T-helper 2 cell treated with Interferon-gamma antibody and Interleukin-4, amounts not matched to agents 5 μg/mL and 100 μg/mL, for 36 hours (primary cell): ENCODE data around the gene ITM2A.

Experiments used
- DNase-seq: peaks from one replicate; pipeline ENCODE4 v3.0.0; 2021; ENCODE audit warnings: low spot score
- H3K27ac Mint-ChIP-seq: one replicate; pipeline ENCODE4 v1.8.0; 2021; ENCODE audit warnings: mild to moderate bottlenecking, mixed read lengths
- H3K27me3 Mint-ChIP-seq: one replicate; pipeline ENCODE4 v1.8.0; 2021; ENCODE audit warnings: low read depth, mixed read lengths
- H3K36me3 Mint-ChIP-seq: one replicate; pipeline ENCODE4 v1.8.0; 2021; ENCODE audit warnings: low read depth, mixed read lengths
- H3K4me1 Mint-ChIP-seq: one replicate; pipeline ENCODE4 v1.8.0; 2021; ENCODE audit warnings: low read depth, mixed read lengths
- H3K4me3 Mint-ChIP-seq: one replicate; pipeline ENCODE4 v1.8.0; 2022; ENCODE audit warnings: mild to moderate bottlenecking, moderate library complexity, mixed read lengths
- H3K9me3 Mint-ChIP-seq: one replicate; pipeline ENCODE4 v1.8.0; 2021; ENCODE audit warnings: mixed read lengths

Gene ITM2A

DNA sequence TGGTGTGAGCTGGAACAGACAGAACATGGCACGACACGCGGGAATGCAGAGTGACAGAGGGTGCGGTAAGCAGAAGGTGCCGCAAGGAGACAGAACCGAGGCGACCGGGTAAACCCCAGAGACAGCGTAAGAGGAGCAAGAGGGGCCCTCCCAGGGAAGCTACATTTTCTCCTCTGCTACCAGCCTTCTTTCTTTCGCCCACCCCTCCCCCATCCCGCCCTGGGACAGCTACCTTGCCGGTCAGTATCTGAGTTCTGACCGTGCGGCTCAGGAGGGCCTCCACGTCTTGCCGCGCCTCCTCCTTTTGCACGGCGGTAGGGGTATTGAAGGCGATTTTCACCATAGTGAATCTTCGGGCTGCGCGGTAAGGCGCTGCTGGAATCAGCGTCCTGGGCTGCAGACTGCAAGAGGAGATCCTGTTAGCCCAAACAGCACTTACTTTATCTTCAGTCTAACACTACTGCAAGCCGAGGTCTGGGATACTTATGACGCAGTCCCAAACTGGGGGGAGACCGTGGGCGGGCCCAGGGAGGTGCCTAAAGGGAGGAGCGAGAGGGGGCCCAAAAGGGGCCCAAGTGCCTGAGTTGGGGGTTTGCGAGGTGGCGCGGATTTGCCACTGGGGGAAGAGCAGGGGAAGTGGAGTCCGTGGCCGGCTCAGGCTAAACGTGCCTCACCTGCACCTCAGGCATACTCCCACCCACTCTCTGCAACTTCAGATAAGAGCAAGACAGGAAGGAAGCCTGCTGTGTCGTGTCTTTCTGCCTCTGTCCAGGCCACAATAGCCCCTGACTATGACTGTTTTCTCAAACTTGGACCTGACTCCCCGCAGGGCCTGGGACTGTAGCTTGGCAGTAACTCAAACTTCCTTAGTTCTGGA is at the start of gene ITM2A:
Gene ITM2A, minus strand, starts transcription at position 462 of the 877 bp plus-strand sequence. Its CDS starts 119 bp downstream, at position 343.
- DNase-seq, result peak; percentile 53
- no peaks in the 10 kb centered on the region for H3K9me3 Mint-ChIP-seq
- peak within 1 kb of the TSS; percentile 97 for H3K27ac Mint-ChIP-seq
- peak within 1 kb of the TSS; percentile 100 for H3K4me3 Mint-ChIP-seq
- peaks cover 33% of the 10 kb centered on the region for H3K4me1 Mint-ChIP-seq
- peaks cover 16% of the 10 kb centered on the region for H3K36me3 Mint-ChIP-seq
- H3K27me3 Mint-ChIP-seq, result no peaks in the 10 kb centered on the region

DNA sequence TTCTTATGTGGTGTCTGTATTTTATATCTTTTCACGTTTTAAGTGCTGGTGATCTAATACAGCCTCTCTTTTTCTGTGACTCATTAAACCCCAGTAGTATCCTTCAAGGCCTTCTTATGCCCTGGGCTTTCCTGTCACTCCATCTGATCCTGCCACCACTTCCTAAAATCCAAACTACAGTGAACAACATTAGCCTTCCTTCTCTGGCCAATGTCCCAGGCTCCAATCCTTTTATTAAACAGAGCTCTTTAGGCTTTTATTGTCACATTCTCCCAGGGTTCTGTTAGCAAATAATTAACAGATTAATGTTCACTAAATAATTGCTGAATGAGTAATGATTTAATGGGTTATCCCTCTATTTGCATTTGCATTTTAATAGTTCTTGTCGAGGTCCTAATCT is 47.9 kb upstream of the ITM2A start:
- DNase-seq, result no peak
- Mint-ChIP-seq H3K36me3 (no peaks in the 10 kb centered on the region), H3K27ac (no peak overlapping the region), H3K27me3 (no peaks in the 10 kb centered on the region), H3K4me1 (peaks cover 5% of the 10 kb centered on the region), H3K4me3 (no peak overlapping the region), H3K9me3 (no peaks in the 10 kb centered on the region)

DNA sequence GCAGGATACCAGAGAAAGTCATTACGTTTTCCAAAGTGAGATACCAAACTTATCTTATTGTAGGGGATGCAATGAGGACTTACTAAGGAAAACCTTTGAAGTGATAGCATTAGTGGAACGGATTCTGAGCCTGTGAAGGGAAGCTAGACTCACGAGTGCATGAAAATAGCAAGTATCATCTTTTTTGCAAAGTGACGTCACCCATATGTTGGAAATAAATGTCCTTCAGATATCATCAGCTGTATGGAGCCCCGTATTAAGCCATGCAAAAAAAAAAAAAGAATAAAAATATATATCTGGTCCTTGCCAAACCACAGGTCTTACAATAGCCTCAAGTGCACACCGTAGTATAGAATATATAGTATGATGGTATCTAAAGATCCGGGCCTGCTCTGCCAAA is 46.8 kb upstream of the ITM2A start:
- Mint-ChIP-seq H3K36me3 (no peaks in the 10 kb centered on the region), H3K27ac (no peak overlapping the region), H3K27me3 (no peaks in the 10 kb centered on the region), H3K9me3 (no peaks in the 10 kb centered on the region), H3K4me1 (peaks cover 9% of the 10 kb centered on the region), H3K4me3 (no peak overlapping the region)
- no peak for DNase-seq

GRCh38 chrX:79412972-79413371 is 45.8 kb upstream of the ITM2A start:
- H3K36me3 Mint-ChIP-seq, result no peaks in the 10 kb centered on the region
- no peaks in the 10 kb centered on the region for H3K27me3 Mint-ChIP-seq
- H3K9me3 Mint-ChIP-seq, result no peaks in the 10 kb centered on the region
- peaks cover 17% of the 10 kb centered on the region for H3K4me1 Mint-ChIP-seq
- no peak for DNase-seq
- H3K27ac Mint-ChIP-seq, result no peak overlapping the region
- peak overlapping the region; percentile 74 for H3K4me3 Mint-ChIP-seq

- no peaks in the 10 kb centered on the region for H3K36me3 Mint-ChIP-seq
- H3K4me3 Mint-ChIP-seq, result peak overlapping the region; percentile 54
- H3K27me3 Mint-ChIP-seq, result no peaks in the 10 kb centered on the region
- no peaks in the 10 kb centered on the region for H3K9me3 Mint-ChIP-seq
- no peak for DNase-seq
- H3K4me1 Mint-ChIP-seq, result peaks cover 24% of the 10 kb centered on the region
- no peak overlapping the region for H3K27ac Mint-ChIP-seq
These were observed 45.0 kb upstream of the ITM2A start for GRCh38 chrX:79412166-79412565.

GRCh38 chrX:79409657-79410056 is 42.5 kb upstream of the ITM2A start:
- Mint-ChIP-seq H3K27ac (no peak overlapping the region), H3K4me1 (peaks cover 26% of the 10 kb centered on the region), H3K36me3 (peaks cover 1% of the 10 kb centered on the region), H3K9me3 (no peaks in the 10 kb centered on the region), H3K4me3 (no peak overlapping the region), H3K27me3 (no peaks in the 10 kb centered on the region)
- DNase-seq, result no peak

DNA sequence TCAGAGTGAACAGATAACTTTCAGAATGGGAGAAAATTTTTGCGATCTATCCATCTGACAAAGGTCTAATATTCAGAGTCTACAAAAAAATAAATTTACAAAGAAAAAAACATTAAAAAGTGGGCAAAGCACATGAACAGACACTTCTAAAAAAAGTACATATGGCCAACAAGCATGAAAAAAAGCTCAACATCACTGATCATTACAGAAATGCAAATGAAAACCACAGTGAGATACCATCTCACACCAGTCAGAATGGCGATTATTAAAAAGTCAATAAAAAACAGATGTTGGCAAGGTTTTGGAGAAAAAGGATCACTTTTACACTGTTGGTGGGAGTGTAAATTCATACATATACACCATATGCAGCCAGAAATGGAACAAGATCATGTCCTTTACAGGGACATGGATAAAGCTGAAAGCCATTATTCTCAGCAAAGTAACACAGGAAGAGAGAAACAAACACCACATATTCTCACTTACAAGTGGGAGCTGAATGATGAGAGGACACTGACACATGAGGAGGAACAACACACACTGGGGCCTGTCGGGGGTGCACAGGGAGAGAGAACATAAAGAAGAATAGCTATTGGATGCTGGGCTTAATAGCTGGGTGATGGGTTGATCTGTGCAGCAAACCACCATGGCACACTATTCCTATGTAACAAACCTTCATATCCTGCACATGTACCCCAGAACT is 41.6 kb upstream of the ITM2A start:
- H3K9me3 Mint-ChIP-seq, result no peaks in the 10 kb centered on the region
- no peak overlapping the region for H3K4me3 Mint-ChIP-seq
- no peak for DNase-seq
- peaks cover 1% of the 10 kb centered on the region for H3K36me3 Mint-ChIP-seq
- H3K4me1 Mint-ChIP-seq, result peaks cover 26% of the 10 kb centered on the region
- H3K27me3 Mint-ChIP-seq, result no peaks in the 10 kb centered on the region
- no peak overlapping the region for H3K27ac Mint-ChIP-seq

DNA sequence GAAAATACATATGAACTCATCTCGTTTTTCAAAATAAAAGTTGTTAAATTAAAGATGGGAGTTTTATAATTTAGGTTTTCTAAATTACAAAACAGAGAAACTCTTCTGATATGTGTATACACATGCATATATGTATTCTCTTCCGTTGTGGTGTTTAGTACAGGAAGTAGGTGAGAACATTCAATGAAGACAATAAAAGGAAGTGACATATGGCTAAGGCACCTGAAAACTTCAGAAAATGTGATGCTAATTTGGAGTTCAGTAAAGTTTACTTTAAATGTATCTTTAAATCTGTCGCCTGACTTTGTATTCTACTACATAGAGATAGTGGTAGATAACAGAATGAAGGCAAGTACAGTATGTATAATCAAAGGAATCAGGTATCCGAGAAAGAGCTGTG is 33.5 kb upstream of the ITM2A start:
- peak overlapping the region; percentile 50 for H3K27ac Mint-ChIP-seq
- H3K4me1 Mint-ChIP-seq, result peaks cover 6% of the 10 kb centered on the region
- H3K9me3 Mint-ChIP-seq, result peaks cover 10% of the 10 kb centered on the region
- H3K36me3 Mint-ChIP-seq, result peaks cover 7% of the 10 kb centered on the region
- H3K4me3 Mint-ChIP-seq, result no peak overlapping the region
- H3K27me3 Mint-ChIP-seq, result no peaks in the 10 kb centered on the region
- no peak for DNase-seq

GRCh38 chrX:79375340-79375739 is 8.2 kb upstream of the ITM2A start:
- Mint-ChIP-seq H3K9me3 (peaks cover 3% of the 10 kb centered on the region), H3K4me1 (peaks cover 14% of the 10 kb centered on the region), H3K36me3 (peaks cover 3% of the 10 kb centered on the region), H3K27me3 (no peaks in the 10 kb centered on the region), H3K4me3 (no peak overlapping the region), H3K27ac (no peak overlapping the region)
- no peak for DNase-seq

DNA sequence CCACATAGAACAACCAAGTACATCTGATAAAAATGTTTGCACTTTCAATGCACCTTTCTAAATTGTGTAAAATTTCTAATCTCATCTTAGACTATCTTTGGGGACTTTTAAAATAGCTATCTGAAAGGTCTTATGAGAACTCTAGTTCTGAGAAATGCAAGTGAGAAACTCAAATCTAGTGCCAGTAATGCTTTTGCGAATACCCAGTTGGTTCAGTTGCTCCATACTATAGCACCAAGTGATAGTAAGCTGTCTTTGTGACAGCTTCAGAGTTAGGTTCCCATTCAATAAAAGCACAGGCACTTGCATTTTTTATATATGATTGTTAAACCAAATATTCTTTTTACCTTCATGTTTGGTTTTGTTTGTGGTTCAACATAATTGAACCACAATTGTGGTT is 4.5 kb upstream of the ITM2A start:
- peaks cover 27% of the 10 kb centered on the region for H3K4me1 Mint-ChIP-seq
- peaks cover 2% of the 10 kb centered on the region for H3K36me3 Mint-ChIP-seq
- no peak overlapping the region for H3K27ac Mint-ChIP-seq
- DNase-seq, result no peak
- no peak overlapping the region for H3K4me3 Mint-ChIP-seq
- H3K9me3 Mint-ChIP-seq, result peaks cover 3% of the 10 kb centered on the region
- no peaks in the 10 kb centered on the region for H3K27me3 Mint-ChIP-seq

DNA sequence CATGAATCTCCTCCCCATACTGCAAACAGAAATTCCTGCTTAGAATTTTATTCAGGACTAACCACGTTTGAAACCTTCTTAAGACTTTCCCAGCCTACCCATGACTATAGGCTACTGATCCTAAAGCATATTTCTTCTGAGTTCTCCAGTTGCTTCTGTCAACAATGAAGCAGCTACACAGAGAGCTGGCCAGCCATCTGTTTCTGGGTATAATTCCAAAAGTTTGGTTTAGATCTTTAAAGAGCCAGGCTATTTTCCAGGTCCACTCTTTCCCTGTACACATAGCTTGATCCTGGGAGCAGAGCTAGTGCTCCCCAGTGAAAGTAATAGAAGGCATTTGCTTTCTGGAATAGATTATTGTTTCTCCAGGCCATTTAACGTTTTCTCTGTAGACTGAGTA is 4.0 kb upstream of the ITM2A start:
- H3K4me1 Mint-ChIP-seq, result peaks cover 27% of the 10 kb centered on the region
- DNase-seq, result no peak
- H3K27ac Mint-ChIP-seq, result no peak overlapping the region
- peaks cover 3% of the 10 kb centered on the region for H3K9me3 Mint-ChIP-seq
- H3K36me3 Mint-ChIP-seq, result peaks cover 4% of the 10 kb centered on the region
- no peak overlapping the region for H3K4me3 Mint-ChIP-seq
- no peaks in the 10 kb centered on the region for H3K27me3 Mint-ChIP-seq

- H3K9me3 Mint-ChIP-seq, result peaks cover 3% of the 10 kb centered on the region
- no peak overlapping the region for H3K27ac Mint-ChIP-seq
- H3K4me1 Mint-ChIP-seq, result peaks cover 27% of the 10 kb centered on the region
- peaks cover 4% of the 10 kb centered on the region for H3K36me3 Mint-ChIP-seq
- no peak for DNase-seq
- no peaks in the 10 kb centered on the region for H3K27me3 Mint-ChIP-seq
- no peak overlapping the region for H3K4me3 Mint-ChIP-seq
These were observed 2.7 kb upstream of the ITM2A start for GRCh38 chrX:79369871-79370270.

DNA sequence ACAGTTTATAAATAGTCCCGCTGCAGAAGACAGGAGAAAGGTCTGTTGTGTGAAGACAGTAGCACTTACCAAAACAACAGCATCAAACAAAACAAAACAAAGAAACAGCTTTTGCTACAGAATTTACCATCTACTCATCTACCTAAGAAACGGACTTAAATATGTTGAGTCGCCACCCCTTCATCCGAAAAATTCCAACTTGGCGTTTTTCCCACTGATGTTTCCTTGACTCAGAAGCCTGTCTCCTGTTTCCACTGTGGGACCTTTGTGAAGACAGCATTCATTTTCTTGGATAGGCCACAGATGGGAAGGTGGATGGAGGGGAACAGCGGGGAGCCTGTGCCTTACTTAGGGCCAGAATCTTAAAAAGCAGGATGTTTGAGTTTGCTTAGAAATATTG is 1.3 kb upstream of the ITM2A start:
- Mint-ChIP-seq H3K36me3 (peaks cover 6% of the 10 kb centered on the region), H3K27me3 (no peaks in the 10 kb centered on the region), H3K27ac (peak overlapping the region; percentile 97), H3K9me3 (no peaks in the 10 kb centered on the region), H3K4me3 (peak overlapping the region; percentile 100), H3K4me1 (peaks cover 31% of the 10 kb centered on the region)
- DNase-seq, result no peak

DNA sequence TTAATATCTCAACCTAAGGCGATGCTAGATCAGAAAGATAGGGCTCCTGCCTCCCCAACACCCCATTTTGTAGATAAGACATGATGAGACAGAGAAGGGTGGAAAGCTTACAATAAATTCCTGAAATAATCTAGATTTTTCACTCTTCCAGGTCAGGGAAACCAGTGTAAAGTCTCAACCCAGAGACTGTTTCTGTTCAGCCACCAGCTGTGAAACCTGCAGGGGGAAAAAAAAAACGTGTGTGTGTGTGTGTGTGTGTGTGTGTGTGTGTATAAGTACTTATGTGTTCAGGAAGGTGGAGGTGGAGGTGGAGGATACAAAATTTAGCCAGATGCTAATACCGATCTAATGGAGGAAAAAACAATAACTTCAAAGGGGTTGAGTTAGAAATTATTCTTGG is 773 bp upstream of the ITM2A start:
- Mint-ChIP-seq H3K36me3 (peaks cover 9% of the 10 kb centered on the region), H3K27ac (peak overlapping the region; percentile 97), H3K27me3 (no peaks in the 10 kb centered on the region), H3K4me3 (peak overlapping the region; percentile 100), H3K9me3 (no peaks in the 10 kb centered on the region), H3K4me1 (peaks cover 34% of the 10 kb centered on the region)
- no peak for DNase-seq
